ENCODE measurements around the gene ITPR2.
"Not testable (repeated sequence)": the region's sequence is repeated elsewhere in the genome, so short reads cannot be mapped to it uniquely, and the experiment has no call there.

ITPR2 gene

DNA sequence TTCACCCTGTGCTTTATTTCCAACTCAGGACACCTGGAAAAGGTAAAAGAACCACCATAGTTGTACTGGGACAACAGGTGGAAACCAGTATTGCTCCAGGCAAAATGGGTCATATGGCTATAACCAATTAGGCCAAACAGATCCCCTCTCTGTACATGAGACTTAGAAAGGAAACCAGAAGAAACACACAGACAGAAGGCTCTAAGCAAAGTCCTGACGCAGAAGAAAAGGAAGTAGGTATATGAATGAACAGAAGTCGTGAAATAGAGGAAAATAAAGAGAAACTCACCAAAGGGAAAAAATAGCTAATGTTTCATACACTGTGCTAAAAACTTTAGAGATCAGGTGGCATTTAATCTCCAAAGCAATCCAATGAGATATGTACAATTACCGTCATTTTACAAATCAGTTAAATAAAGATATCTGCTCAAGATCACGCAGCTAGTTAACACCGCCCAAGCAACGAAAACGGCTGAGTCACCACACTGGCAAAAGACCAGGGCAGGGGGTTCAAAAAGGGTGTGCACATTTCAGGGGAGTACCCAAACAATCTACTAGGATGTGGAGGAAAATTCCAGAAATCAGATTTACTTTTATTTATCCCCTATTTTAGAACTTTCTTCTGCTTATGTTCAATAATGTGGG lies 82.3 kb downstream of the ITPR2 start:
- no peak for DNase-seq

DNA sequence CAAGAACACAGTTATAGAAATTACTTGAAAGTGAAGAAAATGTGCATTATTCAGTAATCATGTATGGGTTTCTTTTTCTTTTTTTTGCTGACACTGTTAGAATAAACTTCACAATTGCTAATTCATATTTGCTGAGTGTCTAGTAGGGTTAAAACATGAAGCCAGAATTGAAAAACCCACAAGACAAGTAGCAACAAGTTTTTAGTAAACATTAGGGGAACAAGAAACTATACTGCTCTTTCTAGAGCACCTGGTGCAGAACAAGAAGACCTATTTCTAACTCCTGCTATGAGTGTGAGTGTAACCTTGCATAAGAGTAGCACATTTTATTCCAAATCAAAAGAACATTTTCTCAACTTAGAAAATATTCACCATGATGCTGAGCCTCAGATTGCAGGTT lies 83.2 kb downstream of the ITPR2 start:
- DNase-seq: no peak

DNA sequence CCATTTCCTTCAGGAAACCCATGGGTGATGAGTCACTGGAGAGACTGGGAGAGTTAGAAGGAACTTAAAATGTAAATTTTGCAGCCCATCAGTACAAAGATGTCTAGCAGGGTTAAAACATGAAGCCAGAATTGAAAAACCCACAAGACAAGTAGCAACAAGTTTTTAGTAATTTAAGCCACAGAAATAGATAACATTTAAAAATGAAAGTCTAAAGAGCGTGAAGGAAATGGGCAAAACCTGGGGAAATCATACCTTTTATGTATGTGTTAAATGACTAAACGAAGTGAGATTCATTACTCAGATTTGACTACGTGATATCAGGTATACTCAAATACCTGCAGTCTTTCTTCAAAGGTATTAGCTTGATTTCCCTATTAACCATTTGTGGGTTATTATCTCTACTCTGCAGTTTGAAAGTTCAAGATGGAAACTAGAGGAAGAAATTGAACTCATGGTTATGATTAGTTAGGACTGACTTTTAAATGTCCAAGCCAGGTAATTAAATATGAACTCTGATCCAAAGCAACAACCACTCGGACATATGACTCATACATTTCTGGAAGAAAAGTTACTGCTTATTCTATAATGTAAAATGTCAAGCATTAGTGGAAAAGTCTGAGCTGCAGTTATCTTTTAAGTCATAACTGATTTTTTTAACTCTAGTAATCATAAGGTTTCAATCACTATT lies 84.1 kb downstream of the ITPR2 start:
- DNase-seq: no peak

GRCh38 chr12:26748412-26748740 lies 84.6 kb downstream of the ITPR2 start:
- DNase-seq: no peak

GRCh38 chr12:26746121-26746714 lies 86.8 kb downstream of the ITPR2 start:
- DNase-seq: no peak

DNA sequence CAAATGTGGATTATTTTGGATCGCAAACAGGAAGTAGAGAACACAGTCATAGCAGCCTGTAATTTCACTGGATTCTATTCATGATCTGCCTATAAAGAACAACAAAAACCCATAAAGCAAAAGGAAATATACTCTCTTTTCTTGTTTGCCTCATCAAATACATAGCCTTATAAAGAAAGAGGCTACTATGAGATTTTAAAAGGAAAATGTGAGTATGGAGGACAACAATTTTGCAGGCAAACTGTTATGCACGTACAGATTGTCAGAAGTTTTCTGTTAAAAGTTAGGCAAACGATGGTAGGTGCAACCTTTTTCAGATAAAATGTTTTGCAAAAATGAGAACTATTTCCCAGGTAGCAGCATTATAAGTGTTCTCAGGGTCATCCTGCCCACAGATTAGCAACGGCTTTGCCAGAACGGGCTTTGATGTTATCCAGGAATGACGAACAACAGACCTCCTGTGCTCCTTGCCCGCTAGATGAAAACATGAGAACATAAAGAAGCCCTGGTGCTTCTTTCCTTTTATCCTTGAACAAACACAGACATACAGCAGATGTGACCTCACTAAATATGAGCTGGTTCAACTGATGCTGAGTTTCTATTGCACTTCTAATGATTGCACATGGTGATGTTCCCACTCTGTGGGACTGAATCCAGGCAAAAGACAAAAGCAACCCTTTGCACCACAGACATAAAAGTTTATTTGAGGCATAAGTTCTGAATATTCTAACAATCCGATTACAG lies 88.1 kb downstream of the ITPR2 start:
- no peak for DNase-seq

DNA sequence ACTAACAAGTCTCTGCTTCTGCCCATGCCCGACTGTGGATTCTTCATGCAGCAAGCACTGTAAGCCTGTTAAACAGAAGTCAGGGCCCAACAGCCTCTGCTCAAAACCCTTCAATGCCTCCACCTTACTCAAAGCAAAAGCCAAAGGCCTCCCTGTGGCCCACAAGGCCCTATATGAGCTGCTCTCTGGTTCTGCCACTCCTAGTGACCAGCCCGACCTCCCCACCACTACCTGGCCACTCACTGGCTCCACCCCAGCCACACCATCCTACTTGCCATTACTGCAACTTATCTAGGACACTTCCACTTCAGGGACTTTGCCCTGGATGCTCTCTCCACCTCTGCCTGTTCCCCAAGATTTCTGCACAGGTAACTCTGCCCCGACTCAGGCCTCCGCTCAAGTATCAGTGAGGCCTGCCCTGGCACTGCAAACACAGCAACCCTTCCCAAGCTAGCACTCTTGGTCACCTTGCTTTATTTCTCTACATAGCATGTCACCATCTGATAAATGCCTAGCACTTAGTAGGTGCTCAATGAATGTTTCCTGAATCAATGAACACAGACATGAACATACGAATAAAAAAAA lies 88.9 kb downstream of the ITPR2 start:
- DNase-seq: no peak

DNA sequence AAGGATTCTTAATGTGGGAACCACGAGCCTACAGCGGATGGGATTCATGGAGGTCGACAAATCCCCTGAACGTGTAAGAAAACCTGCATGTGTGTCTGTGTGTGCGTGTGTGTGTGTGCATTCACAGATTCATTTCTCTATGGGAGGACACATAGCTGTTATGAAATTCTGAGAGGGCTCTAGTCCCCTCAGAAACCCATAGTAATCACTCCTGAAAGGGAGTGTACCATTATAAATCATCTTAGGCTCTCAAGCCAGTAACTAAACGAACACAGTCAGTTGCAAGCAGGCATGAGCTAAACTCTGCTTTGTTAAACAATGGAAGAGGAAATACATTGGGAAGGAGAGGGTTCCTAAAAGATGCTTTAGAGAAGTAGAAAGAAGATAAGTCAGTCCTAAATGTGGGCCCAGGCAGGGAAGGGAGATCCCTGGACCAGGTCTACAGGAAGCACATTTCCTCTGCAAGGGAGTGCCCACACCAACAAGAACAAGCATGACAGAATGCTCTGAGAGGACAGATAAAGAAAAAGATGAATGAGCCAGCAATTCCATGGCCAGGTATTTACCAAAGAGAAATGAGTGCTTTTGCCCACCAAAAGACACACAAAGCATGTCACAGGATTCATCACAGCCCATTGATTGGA lies 91.3 kb downstream of the ITPR2 start:
- no peak for DNase-seq

- no peak for DNase-seq
Measured at GRCh38 chr12:26740991-26741390, 92.0 kb downstream of the ITPR2 start.

- no peak for DNase-seq
Measured at GRCh38 chr12:26740348-26740747, 92.6 kb downstream of the ITPR2 start.

- DNase-seq: no peak
Measured at GRCh38 chr12:26737487-26738030, 95.4 kb downstream of the ITPR2 start.

DNA sequence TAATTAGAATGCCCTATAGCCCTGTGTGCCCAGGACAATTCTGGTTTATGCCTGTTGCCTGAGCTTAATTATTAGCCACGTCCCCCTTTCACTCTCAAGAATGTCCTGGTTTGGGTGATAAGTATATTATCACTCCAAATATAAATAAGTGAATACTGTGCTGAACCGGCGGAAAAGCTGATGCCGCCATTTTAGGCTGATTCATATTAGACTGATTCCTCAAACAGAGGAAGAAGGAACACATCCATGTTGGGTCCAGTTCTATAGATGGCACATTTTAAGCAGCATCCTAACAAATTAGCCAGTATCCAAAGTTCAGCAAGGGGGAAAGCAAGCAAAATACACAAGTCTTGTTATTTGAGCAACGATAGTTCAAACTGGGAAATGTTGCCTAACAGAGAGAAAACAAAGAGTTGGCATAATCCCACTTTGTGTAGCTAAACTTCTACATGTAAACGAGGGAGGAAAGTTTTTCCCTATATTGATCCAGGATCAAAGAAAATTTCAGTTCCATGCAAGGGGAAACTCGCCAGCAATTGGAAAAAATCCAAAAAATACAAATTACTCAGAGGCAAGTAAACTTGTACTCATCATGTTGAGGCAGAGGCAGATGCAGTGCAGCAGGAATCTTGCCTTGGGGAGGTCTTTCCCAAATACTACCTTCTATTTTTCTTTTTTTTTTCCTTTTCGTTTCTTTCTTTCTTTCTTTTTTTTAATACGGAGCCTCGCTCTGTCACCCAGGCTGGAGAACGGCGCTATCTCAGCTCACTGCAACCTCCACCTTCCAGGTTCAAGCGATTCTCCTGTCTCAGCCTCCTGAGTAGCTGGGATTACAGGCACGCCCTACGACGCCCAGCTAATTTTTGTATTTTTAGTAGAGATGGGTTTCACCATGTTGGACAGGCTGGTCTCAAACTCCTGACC lies 96.2 kb downstream of the ITPR2 start:
- DNase-seq: no peak

DNA sequence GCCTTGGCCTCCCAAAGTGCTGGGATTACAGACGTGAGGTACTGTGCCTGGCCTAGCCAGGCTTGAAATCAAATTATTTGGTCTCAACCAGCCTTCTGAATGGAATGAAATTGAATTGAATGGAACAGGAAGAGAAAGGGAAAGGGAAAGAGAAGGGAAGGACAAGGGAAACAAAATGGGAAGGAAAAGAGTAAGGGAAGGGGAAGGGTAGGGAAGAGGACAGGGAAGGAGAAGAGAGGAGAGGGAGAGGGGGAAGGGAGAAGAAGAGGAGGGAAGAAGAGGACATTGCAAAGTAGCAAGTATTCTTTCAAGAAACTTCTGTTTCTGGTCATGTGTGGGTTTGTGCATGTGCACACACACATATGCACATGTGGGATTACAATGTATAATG lies 97.8 kb downstream of the ITPR2 start:
- DNase-seq: no peak

DNA sequence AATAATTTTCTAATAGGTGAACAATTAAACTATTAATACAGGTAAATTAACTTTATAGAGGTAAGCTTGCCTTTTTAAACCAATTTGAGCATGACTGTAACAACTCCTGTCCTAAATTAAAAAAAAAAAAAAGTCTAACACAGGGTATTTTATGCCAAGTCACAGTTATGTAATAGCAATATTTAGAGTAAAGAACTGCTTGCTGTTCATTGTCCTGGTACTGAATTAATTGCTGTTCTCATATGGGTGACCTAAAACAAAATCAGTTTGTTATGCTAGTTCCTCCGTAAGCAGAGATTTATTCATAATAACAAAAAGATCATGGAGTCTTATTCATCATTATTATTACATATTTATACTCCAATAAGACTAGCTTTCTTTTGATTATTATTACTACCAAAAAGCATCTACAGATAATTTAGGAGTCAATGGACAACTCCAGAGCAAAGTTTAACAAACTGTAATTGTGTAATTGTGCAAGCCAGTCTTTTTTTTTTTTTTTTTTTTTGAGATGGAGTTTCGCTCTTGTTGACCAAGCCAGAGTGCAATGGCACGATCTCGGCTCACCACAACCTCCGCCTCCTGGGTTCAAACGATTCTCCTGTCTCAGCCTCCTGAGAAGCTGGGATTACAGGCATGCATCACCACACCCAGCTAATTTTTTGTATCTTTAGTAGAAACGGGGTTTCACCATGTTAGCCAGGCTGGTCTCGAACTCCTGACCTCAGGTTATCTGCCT lies 98.3 kb downstream of the ITPR2 start:
- no peak for DNase-seq

- DNase-seq: no peak
Measured at GRCh38 chr12:26732005-26732908, 100.7 kb downstream of the ITPR2 start.

GRCh38 chr12:26730481-26731350 lies 102.3 kb downstream of the ITPR2 start:
- no peak for DNase-seq

DNA sequence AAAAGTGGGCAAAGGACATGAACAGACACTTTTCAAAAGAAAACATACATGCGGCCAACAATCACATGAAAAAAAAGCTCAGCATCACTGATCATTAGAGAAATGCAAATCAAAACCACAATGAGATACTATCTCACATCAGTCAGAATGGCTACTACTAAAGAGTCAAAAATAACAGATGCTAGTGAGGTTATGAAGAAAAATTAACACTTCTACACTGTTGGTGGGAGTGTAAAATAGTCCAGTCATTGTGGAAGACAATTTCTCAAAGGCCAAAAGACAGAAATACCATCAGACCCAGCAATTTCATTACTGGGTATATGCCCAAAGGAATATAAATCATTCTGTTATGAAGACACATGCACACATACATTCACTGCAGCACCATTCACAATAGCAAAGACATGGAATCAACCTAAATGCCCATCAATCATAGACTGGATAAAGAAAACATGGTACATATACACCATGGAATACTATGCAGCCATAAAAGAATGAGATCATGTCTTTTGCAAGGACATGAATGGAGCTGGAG lies 103.8 kb downstream of the ITPR2 start:
- DNase-seq: not testable (repeated sequence)

Data from activated CD4-positive, alpha-beta T cell treated with anti-CD3 and anti-CD28 coated beads for 1 hour (primary cell).